HG03469 (cell line): ENCODE measurements around the gene CHCHD3.
A peak's percentile ranks its signal among the peaks of the same experiment; 100 is the strongest.

Experiments
- ATAC-seq: cut with Tn5 transposase; IDR thresholded peaks from one replicate; pipeline ENCODE4 v1.9.1; 2021; ENCODE audit warnings: mild to moderate bottlenecking, moderate library complexity, moderate number of reproducible peaks; ENCODE audit not compliant: unreplicated experiment

The CHCHD3 gene

DNA sequence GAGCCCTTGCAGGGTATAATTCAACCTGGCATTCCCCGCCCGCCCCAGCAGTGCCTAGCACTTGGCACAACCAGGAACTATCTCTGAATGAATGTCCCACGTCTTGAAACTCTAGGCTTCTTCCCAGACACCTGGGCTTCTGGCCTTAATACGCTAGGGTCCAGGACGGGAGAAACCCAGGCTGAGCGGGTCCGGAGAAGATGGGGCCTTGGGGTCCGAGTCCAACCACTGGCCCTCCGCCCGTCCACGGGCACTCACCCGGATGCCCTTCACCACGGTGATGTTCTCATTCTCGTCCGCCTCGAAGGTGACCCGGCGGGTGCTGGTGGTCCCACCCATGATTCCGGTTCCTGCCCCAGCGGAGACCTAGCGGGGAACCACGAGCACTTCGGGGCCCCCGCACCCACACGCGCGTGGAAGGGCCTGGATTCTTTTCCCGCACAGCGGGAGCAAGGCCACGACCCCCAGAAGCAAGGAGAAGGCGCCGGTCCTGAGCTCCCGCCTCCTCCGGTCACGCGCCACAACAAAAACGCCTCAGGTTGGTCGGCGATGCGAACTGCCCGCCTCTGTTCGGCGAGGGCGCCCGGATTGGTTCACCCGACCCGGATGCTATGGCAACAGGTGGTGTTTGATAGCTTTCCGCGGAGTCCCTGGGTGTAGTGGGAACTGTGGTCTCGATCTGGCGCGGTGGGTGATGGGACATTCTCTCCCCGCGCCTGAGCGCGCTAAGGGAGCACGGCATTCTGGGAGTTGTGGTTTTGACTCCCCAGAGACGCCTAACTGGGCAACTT lies at the start of gene CHCHD3:
TSS of gene CHCHD3 (minus strand) at position 492 of the 791 bp plus-strand sequence. CDS start at position 339, 153 bp downstream.
- peak; percentile 98 for ATAC-seq

DNA sequence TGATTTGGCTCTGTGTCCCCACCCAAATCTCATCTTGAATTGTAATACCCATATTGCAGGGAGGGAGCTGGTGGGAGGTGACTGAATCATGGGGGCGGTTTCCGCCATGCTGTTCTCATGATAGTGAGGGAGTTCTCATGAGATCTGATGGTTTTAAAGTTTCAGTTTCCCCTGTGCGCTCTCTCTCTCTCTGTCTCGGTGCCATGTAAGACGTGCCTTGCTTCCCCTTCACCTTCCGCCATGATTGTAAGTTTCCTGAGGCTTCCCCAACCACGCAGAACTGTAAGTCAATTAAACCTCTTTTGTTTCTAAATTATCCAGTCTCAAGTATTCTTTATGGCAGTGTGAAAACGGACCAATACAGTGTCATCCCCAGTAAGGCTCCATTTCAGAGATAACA lies 48.3 kb upstream of the CHCHD3 start:
- no peak for ATAC-seq

DNA sequence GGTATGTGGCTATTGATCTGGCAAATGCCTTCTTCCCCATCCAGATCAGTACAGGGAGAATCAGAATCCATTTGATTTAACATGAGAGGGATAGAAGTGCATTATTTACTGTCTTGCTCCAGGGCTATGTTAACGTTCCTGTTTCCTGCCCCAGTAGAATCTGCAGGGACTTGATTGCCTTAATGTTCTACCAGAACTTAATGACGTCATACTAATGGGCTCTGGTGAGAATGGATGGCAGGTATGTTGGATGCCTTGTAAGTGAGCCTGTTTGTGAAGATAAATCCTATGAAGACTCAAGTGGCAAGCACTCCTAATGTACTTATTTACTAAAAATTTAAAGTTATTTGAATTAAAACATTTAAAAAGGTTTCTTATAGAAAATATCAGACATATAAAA lies 44.5 kb upstream of the CHCHD3 start:
- ATAC-seq: no peak

GRCh38 chr7:133124974-133125373 lies 43.1 kb upstream of the CHCHD3 start:
- ATAC-seq: no peak

DNA sequence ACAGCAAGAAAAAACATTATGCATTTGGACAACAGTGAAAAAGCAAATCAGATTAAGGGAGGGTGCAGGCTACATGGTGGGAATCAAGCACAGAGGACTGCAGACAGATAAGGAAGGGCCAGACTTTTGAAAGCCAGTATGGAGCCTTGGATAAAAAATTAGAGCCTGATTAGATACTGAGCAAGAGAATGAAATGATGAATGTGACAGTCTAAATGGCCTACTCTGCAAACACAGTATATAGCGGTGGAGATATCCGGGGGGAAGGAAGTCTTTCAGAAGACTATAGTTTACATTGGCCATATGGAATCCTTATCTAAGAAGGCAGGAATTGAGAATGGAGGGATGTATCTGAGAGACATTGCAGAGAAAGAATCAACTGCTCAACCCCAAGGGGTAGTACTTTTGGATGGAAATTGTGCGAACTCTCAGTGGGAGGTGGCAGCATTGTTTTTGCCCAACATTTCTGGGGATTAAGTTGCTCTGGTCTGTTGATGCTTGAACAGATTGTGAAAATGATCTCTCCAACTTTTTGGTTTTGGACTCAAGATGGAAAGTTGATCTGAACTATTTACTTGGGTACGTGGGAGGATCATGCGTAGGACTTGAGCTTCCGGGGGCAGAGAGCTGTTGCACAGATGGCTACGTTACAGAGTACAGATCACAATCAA lies 39.4 kb upstream of the CHCHD3 start:
- no peak for ATAC-seq

DNA sequence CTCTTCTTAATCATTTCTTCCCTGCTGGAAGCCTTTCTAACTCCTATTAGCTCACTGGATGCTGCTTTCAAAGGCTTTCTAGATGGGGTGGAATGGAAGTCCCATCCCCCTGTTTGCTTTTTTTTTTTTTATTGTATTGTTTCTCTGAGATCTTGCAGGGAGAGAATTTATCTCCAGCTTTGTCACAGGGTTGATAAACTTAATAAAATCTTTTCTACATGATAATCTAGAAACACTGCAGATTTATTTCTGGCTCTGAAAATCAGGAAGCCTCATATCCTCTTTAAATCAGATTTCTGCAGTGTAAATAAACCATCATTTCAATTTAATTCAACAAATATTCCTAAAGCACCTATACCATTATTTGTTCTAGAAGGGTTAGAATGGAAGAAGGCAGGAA lies 37.2 kb upstream of the CHCHD3 start:
- ATAC-seq: no peak

DNA sequence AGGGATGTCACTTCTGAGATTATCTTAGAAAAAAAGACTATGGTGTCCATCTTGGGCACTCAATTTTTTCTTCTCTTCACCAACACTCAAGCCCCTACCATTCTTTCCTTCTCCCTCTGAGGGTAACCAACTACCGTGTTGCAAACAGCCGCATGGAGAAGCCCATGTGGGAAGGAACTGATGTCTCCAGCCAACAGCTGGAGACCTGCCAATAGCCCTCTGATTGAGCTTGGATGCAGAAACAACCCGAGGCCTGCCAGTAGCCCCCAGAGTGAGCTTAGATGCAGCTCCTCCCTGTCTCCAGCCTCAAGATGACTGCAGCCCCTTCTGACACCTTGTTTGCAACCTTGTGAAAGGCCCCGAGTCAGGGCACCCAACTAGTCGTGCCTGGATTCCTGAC lies 36.4 kb upstream of the CHCHD3 start:
- ATAC-seq: no peak

GRCh38 chr7:133117452-133117851 lies 35.6 kb upstream of the CHCHD3 start:
- no peak for ATAC-seq

GRCh38 chr7:133115596-133115995 lies 33.7 kb upstream of the CHCHD3 start:
- no peak for ATAC-seq

- ATAC-seq: no peak
Measured at GRCh38 chr7:133114519-133114918, 32.6 kb upstream of the CHCHD3 start.

DNA sequence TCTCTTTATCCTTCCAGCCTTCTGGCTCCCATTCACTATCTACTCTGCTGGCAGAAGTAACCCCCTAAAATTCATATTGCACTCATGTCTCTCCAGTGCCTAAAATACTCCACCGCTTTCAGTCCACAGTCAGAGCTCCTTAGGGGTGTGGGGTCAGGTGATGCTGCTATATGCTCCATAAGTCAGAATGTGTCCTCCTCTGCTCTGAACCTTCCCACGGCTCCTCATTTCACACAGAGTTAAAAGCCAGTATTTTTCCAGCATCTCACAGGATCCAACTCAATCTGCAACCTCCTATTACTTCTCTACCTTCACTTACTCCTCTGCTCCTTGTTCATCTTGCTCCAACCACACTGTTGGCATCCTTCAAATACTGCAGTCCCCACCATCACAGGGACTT lies 31.1 kb upstream of the CHCHD3 start:
- ATAC-seq: no peak

- ATAC-seq: no peak
Measured at GRCh38 chr7:133112335-133112734, 30.4 kb upstream of the CHCHD3 start.

DNA sequence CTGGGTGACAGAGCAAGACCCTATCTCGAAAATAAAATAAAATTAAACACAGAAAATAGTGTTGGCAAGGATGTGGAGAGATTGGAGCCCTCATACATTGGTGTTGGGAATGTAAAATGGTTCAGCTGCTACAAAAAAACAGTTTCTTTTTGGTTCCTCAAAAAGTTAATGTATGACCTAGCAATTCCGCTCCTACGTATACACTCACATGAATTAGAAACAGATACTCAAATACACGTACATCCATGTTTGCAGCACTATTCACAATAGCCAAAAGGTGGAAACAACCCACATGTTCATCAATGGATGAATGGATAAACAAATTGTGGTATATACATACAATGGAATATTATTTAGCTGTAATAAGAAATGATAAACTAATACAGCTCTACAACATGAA lies 28.4 kb upstream of the CHCHD3 start:
- ATAC-seq: no peak

- ATAC-seq: no peak
Measured at GRCh38 chr7:133109816-133110215, 27.9 kb upstream of the CHCHD3 start.

DNA sequence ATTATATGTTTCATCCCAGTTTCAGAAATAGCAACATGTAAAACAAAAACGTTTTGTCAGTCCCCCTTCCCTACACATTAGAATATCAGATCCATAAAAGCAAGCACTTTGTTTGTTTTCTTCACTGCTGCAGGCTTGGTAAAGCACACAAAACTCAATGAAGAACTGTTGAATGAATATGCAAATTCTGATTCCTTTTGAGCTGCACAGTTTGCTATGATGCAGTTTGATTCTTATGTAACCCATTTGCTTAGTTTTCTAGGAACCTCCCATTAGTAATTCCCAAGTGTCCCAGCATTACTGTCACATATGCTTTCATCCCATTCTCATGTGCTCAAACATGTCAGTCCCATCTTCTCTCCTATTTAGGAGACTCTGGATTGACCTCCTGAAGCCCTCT lies 26.1 kb upstream of the CHCHD3 start:
- ATAC-seq: no peak

GRCh38 chr7:133102276-133103060 lies 20.6 kb upstream of the CHCHD3 start:
- ATAC-seq: no peak

DNA sequence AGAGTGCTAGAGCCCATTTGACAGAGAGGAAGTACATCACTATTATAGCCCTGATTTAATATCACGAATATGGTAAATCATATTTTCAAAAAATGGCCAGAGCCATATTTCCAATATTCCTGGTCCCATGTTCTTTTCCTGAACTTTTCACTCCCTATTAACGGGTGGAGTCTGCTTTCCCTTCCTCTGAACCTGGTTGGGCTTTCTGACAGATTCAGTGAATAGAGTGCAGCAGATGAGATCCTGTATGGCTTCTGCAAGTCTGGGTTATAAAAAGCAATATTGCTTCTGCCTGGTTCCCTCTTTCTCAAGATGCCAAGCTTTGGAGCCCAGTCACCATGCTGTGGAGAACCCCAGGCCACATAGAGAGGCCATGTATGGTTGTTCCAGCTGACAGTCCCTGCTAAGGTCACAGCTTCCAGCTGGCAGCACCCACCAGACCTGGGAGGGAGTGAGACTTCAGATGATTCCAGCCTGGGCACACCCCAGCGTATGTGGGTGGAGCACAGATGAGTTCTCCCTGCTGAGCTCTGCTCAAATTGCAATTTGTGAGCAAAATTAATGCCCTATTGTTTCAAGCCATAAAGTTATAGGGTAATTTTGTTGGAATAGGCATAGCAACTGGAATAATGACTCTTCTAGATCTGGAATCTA lies 17.9 kb upstream of the CHCHD3 start:
- ATAC-seq: no peak

DNA sequence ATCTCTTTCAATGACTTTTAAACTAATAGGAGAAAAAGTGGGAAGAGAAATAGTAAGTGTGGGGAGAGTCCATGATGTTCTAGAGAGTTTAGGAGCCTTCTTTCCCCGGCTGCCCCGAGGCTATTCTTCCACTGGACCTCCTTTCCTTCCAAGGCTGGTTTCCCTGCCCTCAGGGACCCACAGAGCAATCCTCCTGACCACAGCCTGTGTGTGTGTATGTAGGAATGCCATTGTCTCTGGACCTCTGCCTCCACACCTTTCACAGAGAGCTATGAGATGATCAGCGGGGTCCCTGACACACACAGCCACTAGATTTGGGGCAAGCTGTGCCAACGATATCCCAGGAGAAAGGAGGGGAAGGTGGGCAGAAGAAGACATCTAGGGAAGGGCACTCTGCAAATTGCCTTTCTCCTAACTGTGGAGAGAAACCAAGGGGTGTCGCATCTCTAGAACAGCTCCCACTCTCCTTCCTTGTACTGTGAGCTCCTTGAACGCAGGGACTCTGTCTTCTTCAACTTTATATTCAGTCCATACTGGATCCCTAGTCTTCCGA lies 13.3 kb upstream of the CHCHD3 start:
- ATAC-seq: no peak

DNA sequence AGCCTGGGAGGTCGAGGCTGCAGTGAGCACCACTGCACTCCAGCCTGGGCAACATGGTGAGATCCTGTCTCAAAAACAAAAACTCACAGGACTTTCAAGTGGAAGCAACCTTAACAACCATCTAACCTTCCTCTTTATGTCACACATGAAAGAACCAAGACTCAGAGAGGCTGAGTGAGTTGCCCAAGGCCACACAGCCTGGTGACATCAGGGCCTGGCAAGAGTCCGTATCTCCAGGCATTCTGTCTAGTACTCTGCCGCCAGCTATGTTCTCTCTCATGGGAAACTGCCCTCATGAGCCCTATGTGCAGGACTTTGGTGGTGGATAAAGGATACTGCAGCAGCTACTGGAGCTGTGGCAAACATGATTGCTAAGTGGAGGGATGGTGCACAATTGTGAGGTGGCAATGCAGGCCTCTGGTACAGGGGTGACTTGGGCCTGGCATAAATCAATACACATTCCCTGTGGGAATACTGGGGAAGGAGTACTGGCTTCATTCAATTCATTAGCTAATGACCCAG lies 10.1 kb upstream of the CHCHD3 start:
- no peak for ATAC-seq

DNA sequence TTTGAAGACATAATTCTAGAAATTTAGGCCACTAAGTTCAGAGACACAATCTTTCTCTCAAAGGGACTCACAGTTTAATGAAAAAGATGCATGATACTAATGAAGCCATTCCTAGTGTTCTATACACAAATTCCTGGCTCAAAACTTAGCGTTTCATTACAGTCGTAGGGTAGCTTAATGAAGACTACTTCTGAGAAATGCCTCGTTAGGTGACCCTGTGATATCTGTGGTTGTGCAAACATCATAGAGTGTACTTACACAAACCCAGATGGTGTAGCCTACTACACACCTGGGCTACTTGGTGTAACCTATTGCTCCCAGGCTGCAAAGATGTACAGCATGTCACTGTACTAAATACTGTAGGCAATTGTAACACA lies 488 bp upstream of the CHCHD3 start:
- ATAC-seq: no peak

- ATAC-seq: no peak
Measured at GRCh38 chr7:133081119-133081598, 731 bp downstream of the CHCHD3 start.
